Measurements from ENCODE around the gene CDH13. TPM values are rescaled to one million over a fixed set of nuclear protein-coding genes. Genes with fewer than 3 reads are reported as not detected.

CDH13 gene
- total and polyA plus RNA-seq, 9 of the 15 experiments (the other 6 are each of a cell fraction or from before 2014, with no cell fraction given) = 0.03 TPM; not detected in 8

DNA sequence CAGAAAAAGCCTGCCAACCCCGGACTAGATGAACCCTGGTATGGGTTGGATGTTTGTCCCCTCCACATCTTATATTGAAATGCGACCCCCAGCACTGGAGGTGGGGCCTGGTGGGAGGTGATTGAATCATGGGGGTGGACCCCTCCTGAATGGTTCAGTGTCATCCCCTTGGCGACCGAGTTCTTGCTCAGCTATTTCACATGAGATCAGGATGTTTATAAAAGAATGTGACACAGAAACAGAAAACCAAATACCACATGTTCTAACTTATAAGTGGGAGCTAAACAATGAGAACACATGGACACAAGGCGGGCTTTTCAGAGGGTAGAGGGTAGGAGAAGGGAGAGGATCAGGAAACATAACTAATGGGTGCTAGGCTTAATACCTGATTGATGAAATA, 605.0 kb downstream of the CDH13 start:
- DNase-seq (ENCODE audit: extremely low read depth in 1 of 4, low spot score in 3 of 4) (no peak), ATAC-seq (no peak), FAIRE-seq (no peak)
- intact Hi-C loops (cut with micrococcal nuclease) = no loop called here
- H3K36me3 ChIP-seq (ENCODE audit: control insufficient read depth, insufficient read depth, low read length) = no peaks in the 10 kb centered on the region
- WGBS (ENCODE audit: insufficient coverage, low coverage, missing lambda C conversion rate) = 1% methylated on average over 5 of the region's 5 CpGs
- no peaks in the 10 kb centered on the region; a peak in 1 of 5 replicates for H3K27me3 ChIP-seq (ENCODE audit: control insufficient read depth in 2 of 2, insufficient read depth in 2 of 2, low read length in 2 of 2)
- POLR2A ChIA-PET = no interaction called here
- no peak overlapping the region for H2AFZ ChIP-seq (ENCODE audit: low read depth, low read length)
- no peaks in the 10 kb centered on the region for H3K79me2 ChIP-seq (ENCODE audit: control insufficient read depth, insufficient read depth, low read length)
- H3K27ac ChIP-seq (ENCODE audit: extremely low read depth, low read depth, low read length) = no peak overlapping the region
- H4K20me1 ChIP-seq (replicated peaks; ENCODE audit: control insufficient read depth, insufficient read depth, low read length) = no peaks in the 10 kb centered on the region
- H3K9me1 ChIP-seq (ENCODE audit: control insufficient read depth, insufficient read depth, low read length) = no peaks in the 10 kb centered on the region
- TF ChIP-seq TOE1 (IDR thresholded peaks at IDR 0.05; ENCODE audit: borderline replicate concordance) = no peak
- no peak for TF ChIP-seq TOE1 (CRISPR knock-in tag; IDR thresholded peaks at IDR 0.05; ENCODE audit: borderline replicate concordance, low read depth)
- no peak for TF ChIP-seq NEUROD1 (IDR thresholded peaks at IDR 0.05; ENCODE audit: borderline replicate concordance, low read depth, low read length, partially characterized antibody)
- TF ChIP-seq ZEB2 (IDR thresholded peaks at IDR 0.05) = no peak
- TF ChIP-seq, protein P1, sequence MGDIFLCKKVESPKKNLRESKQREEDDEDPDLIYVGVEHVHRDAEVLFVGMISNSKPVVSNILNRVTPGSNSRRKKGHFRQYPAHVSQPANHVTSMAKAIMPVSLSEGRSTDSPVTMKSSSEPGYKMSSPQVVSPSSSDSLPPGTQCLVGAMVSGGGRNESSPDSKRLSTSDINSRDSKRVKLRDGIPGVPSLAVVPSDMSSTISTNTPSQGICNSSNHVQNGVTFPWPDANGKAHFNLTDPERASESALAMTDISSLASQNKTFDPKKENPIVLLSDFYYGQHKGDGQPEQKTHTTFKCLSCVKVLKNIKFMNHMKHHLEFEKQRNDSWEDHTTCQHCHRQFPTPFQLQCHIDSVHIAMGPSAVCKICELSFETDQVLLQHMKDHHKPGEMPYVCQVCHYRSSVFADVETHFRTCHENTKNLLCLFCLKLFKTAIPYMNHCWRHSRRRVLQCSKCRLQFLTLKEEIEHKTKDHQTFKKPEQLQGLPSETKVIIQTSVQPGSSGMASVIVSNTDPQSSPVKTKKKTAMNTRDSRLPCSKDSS (IDR thresholded peaks at IDR 0.05; ENCODE audit: low read depth, partially characterized antibody) = no peak
- no peaks in the 10 kb centered on the region for H3K4me1 ChIP-seq (replicated peaks in 1 of 2; ENCODE audit: control insufficient read depth in 2 of 2, insufficient read depth in 2 of 2, low read length in 2 of 2)
- no peak overlapping the region for H3K9ac ChIP-seq (ENCODE audit: insufficient read depth in 1 of 2, low read depth in 2 of 2, low read length in 2 of 2)
- no TSS peak for BruUV-seq (replicated peaks)
- 0 out of 2 replicates have a peak, but pooled peaks cover 2% of the 10 kb centered on the region for H3K9me3 ChIP-seq (replicated peaks; ENCODE audit: control insufficient read depth, insufficient read depth, low read depth, low read length)
- CTCF ChIA-PET (ENCODE audit: low intra/inter-chr PET ratio) = interaction anchor here (0.6 kb wide), 1 partner anchor 493 kb away, joined by 3 read pairs; no protein-coding TSS in a partner anchor
- in situ Hi-C loops (cut with MboI) = no loop called here
- H3K4me3 ChIP-seq = no peak overlapping the region
- H3K4me2 ChIP-seq (ENCODE audit: insufficient read depth, low read length) = no peak overlapping the region

Data from K562 (cell line).